Body of pancreas (tissue), 4 donors: Measurements from ENCODE around the gene SYNGR4.

Source experiments
- CTCF ChIP-seq, 7 experiments: fragments of 450-650 bp in 4 of 7; fragments of 200-600 bp in 3 of 7; sonication (generic) in 3 of 7; IDR thresholded peaks; one replicate each; pipeline ENCODE4 v1.5.1; 2016 to 2019; ENCODE audit warnings: antibody characterized with exemption in 7 of 7
- POLR2A ChIP-seq, 3 donors: fragments of 450-650 bp; IDR thresholded peaks; one replicate each; pipeline ENCODE4 v1.6.1; 2016; ENCODE audit warnings: antibody characterized with exemption in 3 of 3, mild to moderate bottlenecking in 2 of 3

GRCh38 chr19:48386981-48387380, 22.8 kb downstream of the SYNGR4 start:
- TF ChIP-seq POLR2A (IDR thresholded peaks at IDR 0.05): no peak
- no peak for TF ChIP-seq CTCF (IDR thresholded peaks at IDR 0.05)
